GM03348 (cell line): ENCODE data around the gene UQCC5.

Source experiments
- DNase-seq: peaks from one replicate; pipeline ENCODE4 v3.0.0; 2012; ENCODE audit warnings: low spot score

The UQCC5 gene

GRCh38 chr3:52536369-52537164, at the start of gene UQCC5:
UQCC5 (plus strand) TSS chr3:52536605; CDS start chr3:52536756, 151 bp downstream.
- DNase-seq: peak; percentile 100

DNA sequence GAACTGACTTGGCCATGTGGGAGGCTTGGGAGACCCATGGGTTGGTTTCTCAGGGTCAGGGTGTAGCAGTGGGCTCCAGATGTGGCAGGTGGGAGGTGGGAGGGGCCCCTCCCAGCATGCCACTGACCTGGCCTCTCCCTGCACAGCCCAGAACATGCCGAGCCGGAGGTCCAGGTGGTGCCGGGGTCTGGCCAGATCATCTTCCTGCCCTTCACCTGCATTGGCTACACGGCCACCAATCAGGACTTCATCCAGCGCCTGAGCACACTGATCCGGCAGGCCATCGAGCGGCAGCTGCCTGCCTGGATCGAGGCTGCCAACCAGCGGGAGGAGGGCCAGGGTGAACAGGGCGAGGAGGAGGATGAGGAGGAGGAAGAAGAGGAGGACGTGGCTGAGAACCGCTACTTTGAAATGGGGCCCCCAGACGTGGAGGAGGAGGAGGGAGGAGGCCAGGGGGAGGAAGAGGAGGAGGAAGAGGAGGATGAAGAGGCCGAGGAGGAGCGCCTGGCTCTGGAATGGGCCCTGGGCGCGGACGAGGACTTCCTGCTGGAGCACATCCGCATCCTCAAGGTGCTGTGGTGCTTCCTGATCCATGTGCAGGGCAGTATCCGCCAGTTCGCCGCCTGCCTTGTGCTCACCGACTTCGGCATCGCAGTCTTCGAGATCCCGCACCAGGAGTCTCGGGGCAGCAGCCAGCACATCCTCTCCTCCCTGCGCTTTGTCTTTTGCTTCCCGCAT, 49.2 kb upstream of the UQCC5 start:
- DNase-seq: no peak

GRCh38 chr3:52487788-52488691, 48.4 kb upstream of the UQCC5 start:
- DNase-seq: no peak

- no peak for DNase-seq
Measured at GRCh38 chr3:52488746-52489145, 47.7 kb upstream of the UQCC5 start.

DNA sequence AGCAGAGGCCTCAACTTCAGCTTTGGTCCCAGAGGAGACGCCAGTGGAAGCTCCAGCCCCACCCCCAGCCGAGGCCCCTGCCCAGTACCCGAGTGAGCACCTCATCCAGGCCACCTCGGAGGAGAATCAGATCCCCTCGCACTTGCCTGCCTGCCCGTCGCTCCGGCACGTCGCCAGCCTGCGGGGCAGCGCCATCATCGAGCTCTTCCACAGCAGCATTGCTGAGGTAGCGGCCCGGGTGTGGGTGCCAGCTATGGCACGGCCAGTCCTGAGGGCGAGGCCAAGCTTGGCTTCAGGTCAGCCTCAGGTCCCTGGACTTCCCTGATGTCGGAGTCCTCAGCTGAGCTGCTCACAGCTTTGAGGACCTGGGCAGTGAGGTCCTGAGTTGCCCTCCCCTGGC, 47.0 kb upstream of the UQCC5 start:
- DNase-seq: no peak

DNA sequence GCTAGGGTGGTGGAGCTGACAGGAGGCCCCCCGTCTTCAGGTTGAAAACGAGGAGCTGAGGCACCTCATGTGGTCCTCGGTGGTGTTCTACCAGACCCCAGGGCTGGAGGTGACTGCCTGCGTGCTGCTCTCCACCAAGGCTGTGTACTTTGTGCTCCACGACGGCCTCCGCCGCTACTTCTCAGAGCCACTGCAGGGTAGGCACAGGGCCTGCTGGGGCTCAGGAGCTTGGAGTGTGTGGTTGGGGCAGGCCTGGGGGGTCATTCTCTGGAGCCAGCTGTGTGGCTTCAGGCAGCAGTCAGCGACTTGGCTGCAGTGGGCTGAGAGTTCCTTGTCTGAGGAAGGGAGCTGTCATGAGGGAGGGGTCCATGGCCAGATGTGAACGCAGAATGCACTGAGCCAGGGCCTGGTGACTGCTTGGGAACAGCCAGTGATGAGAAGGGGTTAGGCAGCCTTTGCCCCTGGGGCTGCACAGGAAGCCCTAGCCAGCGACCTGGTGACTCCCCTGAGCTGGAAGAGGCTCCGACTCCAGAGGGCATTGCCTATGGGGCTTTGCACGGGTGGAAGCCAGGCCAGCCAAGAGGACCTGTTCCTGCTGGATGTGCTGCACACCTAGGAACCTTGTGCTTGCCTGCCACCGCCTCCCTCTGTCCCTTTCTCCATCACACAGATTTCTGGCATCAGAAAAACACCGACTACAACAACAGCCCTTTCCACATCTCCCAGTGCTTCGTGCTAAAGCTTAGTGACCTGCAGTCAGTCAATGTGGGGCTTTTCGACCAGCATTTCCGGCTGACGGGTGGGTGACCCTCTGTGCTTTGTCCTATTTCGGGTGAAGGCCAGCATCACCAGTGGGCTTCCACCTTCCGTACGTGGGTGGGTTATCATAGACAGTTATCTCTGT, 46.1 kb upstream of the UQCC5 start:
- no peak for DNase-seq

DNA sequence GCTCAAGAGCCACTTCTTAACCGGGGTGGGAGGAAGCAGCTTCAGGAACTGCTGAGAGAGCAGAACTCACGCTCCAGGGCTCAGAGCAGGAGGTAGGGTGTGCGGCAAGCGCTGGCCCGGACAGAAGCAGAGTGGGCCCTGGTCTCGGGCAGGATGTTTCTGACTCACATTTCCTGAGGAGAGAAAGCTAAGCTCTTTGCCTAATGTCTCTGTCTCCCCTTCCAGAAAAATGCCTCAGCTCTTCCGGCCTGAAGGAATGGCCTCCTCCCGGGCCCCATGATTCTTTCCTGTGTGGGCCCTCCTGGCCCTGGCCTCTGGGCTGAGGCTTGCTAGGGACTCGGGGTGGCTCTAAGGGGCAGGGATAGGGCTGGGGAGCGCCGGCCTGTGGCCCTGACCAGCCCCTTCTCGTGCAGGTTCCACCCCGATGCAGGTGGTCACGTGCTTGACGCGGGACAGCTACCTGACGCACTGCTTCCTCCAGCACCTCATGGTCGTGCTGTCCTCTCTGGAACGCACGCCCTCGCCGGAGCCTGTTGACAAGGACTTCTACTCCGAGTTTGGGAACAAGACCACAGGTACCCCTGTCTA, 45.4 kb upstream of the UQCC5 start:
- no peak for DNase-seq

DNA sequence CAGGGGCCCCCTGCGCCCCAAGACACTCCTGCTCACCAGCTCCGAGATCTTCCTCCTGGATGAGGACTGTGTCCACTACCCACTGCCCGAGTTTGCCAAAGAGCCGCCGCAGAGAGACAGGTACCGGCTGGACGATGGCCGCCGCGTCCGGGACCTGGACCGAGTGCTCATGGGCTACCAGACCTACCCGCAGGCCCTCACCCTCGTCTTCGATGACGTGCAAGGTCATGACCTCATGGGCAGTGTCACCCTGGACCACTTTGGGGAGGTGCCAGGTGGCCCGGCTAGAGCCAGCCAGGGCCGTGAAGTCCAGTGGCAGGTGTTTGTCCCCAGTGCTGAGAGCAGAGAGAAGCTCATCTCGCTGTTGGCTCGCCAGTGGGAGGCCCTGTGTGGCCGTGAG, 44.3 kb upstream of the UQCC5 start:
- no peak for DNase-seq

GRCh38 chr3:52493232-52494017, 43.0 kb upstream of the UQCC5 start:
- no peak for DNase-seq

GRCh38 chr3:52494445-52494844, 42.0 kb upstream of the UQCC5 start:
- DNase-seq: no peak

- DNase-seq: no peak
Measured at GRCh38 chr3:52494886-52495495, 41.4 kb upstream of the UQCC5 start, which contains the start of gene STAB1. STAB1 (plus strand) TSS chr3:52495338; CDS start chr3:52495414, 76 bp downstream.

- DNase-seq: peak; percentile 75
Measured at GRCh38 chr3:52495777-52496602, 40.4 kb upstream of the UQCC5 start.

GRCh38 chr3:52498137-52499054, 38.0 kb upstream of the UQCC5 start:
- DNase-seq: peak; percentile 93

- no peak for DNase-seq
Measured at GRCh38 chr3:52501046-52501445, 35.4 kb upstream of the UQCC5 start.

GRCh38 chr3:52502001-52502400, 34.4 kb upstream of the UQCC5 start:
- no peak for DNase-seq

DNA sequence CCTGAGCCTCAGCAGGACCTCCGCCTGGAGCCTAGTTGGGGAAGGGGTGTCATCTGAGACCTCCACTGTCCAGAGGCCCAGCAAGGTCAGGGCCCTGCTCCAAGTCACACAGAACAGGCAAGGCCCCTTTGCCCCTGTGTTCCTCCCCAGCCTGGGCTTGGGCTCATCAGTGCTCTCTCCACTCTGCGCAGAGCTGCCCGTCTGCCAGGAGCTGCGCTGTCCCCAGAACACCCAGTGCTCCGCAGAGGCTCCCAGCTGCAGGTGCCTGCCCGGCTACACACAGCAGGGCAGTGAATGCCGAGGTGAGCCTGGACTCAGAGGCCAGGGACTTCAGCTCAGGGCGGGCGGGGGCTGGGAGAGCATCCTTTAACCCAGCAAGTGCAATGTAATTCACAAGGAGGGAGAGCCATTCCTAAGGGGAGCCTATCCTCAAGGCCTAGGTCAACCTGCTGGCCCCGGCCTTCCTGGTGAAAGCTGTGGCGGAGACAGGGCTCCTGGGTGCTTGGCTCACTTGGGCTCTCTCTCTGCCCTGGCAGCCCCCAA, 33.5 kb upstream of the UQCC5 start:
- no peak for DNase-seq

DNA sequence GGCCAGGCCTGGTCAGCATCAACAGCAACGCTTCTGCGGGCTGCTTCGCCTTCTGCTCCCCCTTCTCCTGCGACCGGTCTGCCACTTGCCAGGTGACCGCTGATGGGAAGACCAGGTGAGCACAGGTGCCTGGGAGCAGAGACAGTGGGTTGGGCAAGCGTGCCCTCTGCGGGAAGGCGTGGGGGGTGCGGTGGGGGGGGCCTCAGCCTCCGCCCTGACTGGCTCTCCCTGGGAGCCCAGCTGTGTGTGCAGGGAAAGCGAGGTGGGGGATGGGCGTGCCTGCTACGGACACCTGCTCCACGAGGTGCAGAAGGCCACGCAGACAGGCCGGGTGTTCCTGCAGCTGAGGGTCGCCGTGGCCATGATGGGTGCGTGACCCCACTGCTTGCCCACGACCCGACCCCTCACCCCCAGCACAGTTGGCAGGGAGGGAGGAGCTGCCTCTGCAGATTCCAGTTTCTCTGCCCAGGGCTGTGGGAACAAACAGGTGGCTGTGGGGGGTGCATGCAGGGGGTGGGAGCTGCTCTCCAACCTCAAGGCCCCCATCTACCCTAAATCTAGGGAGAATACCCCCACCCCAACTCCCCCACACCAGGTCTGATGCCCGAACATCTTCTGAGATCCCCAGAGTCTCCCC, 32.5 kb upstream of the UQCC5 start:
- DNase-seq: no peak
